HAP-1 (cell line): ENCODE measurements around the gene PTPN11.
"Not testable (repeated sequence)": the region's sequence is repeated elsewhere in the genome, so short reads cannot be mapped to it uniquely, and the experiment has no call there.

ENCODE experiments used
- DNase-seq, 2 experiments: peaks; one replicate each; pipeline ENCODE4 v3.0.0-alpha.2; 2016 to 2020; ENCODE audit warnings: low spot score in 2 of 2
- H3K27me3 ChIP-seq: fragments of 250-450 bp; sonication (Bioruptor Pico); 2 replicates; pipeline ENCODE4 v1.5.1; 2020; ENCODE audit warnings: low read depth, mild to moderate bottlenecking, moderate library complexity
- H3K36me3 ChIP-seq: fragments of 250-450 bp; sonication (Bioruptor Pico); replicated peaks from 2 replicates; pipeline ENCODE4 v1.5.1; 2020; ENCODE audit warnings: mild to moderate bottlenecking
- H3K4me1 ChIP-seq: fragments of 250-450 bp; sonication (Bioruptor Pico); 2 replicates; pipeline ENCODE4 v1.5.1; 2020; ENCODE audit warnings: mild to moderate bottlenecking
- H3K4me3 ChIP-seq: fragments of 250-450 bp; sonication (Bioruptor Pico); 2 replicates; pipeline ENCODE4 v1.5.1; 2020; ENCODE audit warnings: mild to moderate bottlenecking, moderate library complexity
- H3K9me3 ChIP-seq: fragments of 250-450 bp; sonication (Bioruptor Pico); 2 replicates; pipeline ENCODE4 v1.5.1; 2020; ENCODE audit warnings: mild to moderate bottlenecking, moderate library complexity
- in situ Hi-C: fragments of 300-500 bp; cut with MboI; formaldehyde crosslinking; loops from 3 replicates; pipeline ENCODE4 v1.14.3; 2020; ENCODE audit warnings: low sequenced_read_pairs, inconsistent platforms, mixed read lengths

The PTPN11 gene

GRCh38 chr12:112517730-112518364, 99.1 kb downstream of the PTPN11 start:
- Histone ChIP-seq H3K27me3 (no peaks in the 10 kb centered on the region), H3K36me3 (no peaks in the 10 kb centered on the region), H3K4me3 (no peak overlapping the region), H3K9me3 (no peaks in the 10 kb centered on the region; the same call in 1 of the 2 replicates), H3K4me1 (peaks cover 33% of the 10 kb centered on the region)
- in situ Hi-C loops: loop anchor here (5.0 kb wide), 1 partner anchor 84 kb away; no protein-coding TSS in a partner anchor
- no peak for DNase-seq

DNA sequence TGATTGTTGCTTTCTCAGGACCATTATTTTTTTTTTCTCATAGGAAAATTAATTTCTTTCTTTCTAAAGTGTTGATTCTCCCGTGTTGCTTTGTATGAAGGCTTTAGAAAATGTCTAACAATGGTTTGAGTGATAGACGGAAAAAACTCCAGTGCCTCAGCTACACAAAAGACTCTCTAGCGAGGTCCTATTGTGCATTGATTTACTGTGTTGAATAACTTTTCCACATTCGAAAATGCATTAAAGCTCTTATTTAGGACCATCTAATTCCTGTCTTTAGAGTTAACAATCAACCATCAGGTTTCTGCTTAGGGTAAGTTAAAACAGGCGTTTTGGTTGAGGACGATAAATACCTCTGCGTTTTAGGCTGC, 99.6 kb downstream of the PTPN11 start:
- Histone ChIP-seq H3K27me3 (no peaks in the 10 kb centered on the region), H3K9me3 (no peaks in the 10 kb centered on the region; the same call in 1 of the 2 replicates), H3K4me3 (no peak overlapping the region), H3K4me1 (peaks cover 28% of the 10 kb centered on the region), H3K36me3 (no peaks in the 10 kb centered on the region)
- peak in 1 of 2 experiments; percentile 93 for DNase-seq
- in situ Hi-C loops: loop anchor here (5.0 kb wide), 1 partner anchor 84 kb away; no protein-coding TSS in a partner anchor

DNA sequence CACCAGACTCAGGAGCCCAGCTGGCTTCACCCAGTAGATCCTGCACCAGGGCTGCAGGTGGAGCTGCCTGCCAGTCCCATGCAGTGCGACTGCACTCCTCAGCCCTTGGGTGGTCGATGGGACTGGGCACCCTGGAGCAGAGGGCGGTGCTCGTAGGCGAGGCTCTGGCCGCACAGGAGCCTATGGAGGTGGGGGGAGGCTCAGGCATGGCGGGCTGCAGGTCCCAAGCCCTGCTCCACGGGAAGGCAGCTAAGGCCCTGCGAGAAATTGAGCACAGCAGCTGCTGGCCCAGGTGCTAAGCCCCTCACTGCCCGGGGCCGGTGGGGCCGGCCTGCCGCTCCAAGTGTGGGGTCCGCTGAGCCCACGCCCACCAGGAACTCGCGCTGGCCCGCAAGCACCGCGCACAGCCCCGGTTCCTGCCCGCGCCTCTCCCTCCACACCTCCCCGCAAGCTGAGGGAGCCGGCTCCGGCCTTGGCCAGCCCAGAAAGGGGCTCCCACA, 101.1 kb downstream of the PTPN11 start:
- H3K36me3 ChIP-seq, H3K4me3 ChIP-seq, H3K9me3 ChIP-seq, H3K27me3 ChIP-seq, DNase-seq: not testable (repeated sequence)
- H3K4me1 ChIP-seq: peaks cover 21% of the 10 kb centered on the region
- in situ Hi-C loops: loop anchor here (5.0 kb wide), 1 partner anchor 82 kb away; no protein-coding TSS in a partner anchor

DNA sequence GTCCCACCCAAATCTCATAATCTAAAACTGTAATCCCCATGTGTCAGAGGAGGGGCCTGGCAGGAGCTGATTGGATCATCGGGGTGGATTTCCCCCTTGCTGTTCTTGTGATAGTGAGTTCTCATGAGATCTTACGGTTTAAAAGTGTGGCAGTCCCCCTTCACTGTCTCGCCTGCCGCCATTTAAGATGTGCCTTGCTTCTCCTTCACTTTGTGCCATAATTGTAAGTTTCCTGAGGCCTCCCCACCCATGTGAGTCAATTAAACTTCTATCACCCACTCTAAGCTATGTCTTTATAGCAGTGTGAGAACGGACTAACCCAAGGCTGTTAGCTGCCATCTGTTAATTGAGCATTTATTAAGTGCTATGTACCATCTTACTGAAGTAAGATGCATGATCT, 105.1 kb downstream of the PTPN11 start:
- no peak for DNase-seq
- Histone ChIP-seq H3K4me3 (no peak overlapping the region), H3K36me3 (no peaks in the 10 kb centered on the region), H3K4me1 (peaks cover 3% of the 10 kb centered on the region), H3K27me3 (no peaks in the 10 kb centered on the region), H3K9me3 (no peaks in the 10 kb centered on the region; the same call in 1 of the 2 replicates)
- in situ Hi-C loops: no loop called here

DNA sequence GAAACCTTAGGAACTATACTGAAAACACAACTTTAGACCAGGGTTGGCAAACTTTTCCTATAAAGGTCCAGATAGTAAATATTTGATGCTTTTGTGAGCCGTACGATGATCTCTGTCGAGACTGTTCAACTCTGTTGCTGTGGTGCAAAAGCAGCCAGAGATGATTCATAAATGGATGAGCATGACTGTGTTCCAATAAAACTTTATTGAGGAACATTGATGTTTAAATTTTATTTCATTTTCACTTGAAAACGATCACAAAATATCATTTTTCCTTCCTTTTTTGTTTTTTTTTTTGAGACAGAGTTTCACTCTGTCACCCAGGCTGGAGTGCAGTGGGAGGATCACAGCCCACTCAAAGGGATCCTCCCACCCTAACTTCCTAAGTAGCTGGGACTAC, 105.5 kb downstream of the PTPN11 start:
- H3K9me3 ChIP-seq: no peaks in the 10 kb centered on the region
- H3K4me3 ChIP-seq: no peak overlapping the region
- no peaks in the 10 kb centered on the region for H3K36me3 ChIP-seq
- in situ Hi-C loops: no loop called here
- H3K4me1 ChIP-seq: no peaks in the 10 kb centered on the region
- DNase-seq: no peak
- H3K27me3 ChIP-seq: no peaks in the 10 kb centered on the region

GRCh38 chr12:112524676-112525425, 106.1 kb downstream of the PTPN11 start:
- Histone ChIP-seq H3K4me1 (no peaks in the 10 kb centered on the region), H3K27me3 (no peaks in the 10 kb centered on the region), H3K4me3 (no peak overlapping the region), H3K36me3 (no peaks in the 10 kb centered on the region), H3K9me3 (no peaks in the 10 kb centered on the region)
- in situ Hi-C loops: no loop called here
- no peak for DNase-seq

GRCh38 chr12:112525426-112525809, 106.7 kb downstream of the PTPN11 start:
- Histone ChIP-seq H3K36me3 (no peaks in the 10 kb centered on the region), H3K4me1 (no peaks in the 10 kb centered on the region), H3K9me3 (no peaks in the 10 kb centered on the region), H3K27me3 (no peaks in the 10 kb centered on the region), H3K4me3 (no peak overlapping the region)
- no peak for DNase-seq
- in situ Hi-C loops: no loop called here

DNA sequence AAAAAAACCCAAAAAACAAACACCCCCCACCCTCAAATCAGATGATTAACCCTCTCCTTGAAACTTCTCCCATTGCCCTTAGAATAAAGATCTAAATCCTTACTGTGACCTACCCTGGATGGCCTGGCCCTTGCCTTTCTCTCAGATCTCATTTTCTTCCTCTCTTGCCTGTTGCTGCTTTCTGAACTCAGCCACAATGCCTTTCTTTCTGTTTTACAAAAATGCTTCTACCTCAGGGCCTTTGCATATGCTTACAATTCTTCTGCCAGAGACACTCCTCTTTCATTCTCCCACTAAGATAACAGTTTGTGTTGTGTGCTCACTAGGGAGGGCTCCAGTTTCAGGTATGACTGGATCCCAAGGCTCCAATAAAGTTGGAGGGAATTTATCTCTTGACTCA, 108.3 kb downstream of the PTPN11 start:
- Histone ChIP-seq H3K27me3 (no peaks in the 10 kb centered on the region), H3K36me3 (no peaks in the 10 kb centered on the region), H3K9me3 (no peaks in the 10 kb centered on the region), H3K4me3 (no peak overlapping the region), H3K4me1 (no peaks in the 10 kb centered on the region)
- in situ Hi-C loops: no loop called here
- DNase-seq: no peak

- Histone ChIP-seq H3K27me3 (no peaks in the 10 kb centered on the region), H3K4me1 (no peaks in the 10 kb centered on the region), H3K36me3 (no peaks in the 10 kb centered on the region), H3K9me3 (no peaks in the 10 kb centered on the region), H3K4me3 (no peak overlapping the region)
- DNase-seq: no peak
- in situ Hi-C loops: no loop called here
Measured at GRCh38 chr12:112527501-112527900, 108.8 kb downstream of the PTPN11 start.

DNA sequence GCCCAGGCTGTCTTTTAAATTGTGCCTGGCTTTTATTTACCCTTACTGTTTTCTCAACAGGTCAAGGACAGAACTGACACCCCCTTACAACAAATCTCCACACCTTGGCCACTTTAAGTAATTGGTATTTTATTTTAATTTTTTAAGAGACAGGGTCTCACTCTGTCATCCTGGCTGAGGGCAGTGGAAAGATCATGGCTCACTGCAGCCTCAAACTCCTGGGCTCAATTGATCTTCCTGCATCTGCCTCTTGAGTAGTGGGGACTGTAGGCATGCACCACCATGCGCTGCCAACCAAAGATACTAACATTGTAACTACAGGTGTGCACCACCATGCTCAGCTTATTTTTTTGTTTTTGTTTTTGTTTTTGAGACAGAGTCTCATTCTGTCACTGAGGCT, 109.8 kb downstream of the PTPN11 start:
- Histone ChIP-seq H3K36me3 (no peaks in the 10 kb centered on the region), H3K4me3 (no peak overlapping the region), H3K27me3 (no peaks in the 10 kb centered on the region), H3K4me1 (no peaks in the 10 kb centered on the region), H3K9me3 (no peaks in the 10 kb centered on the region)
- in situ Hi-C loops: no loop called here
- no peak for DNase-seq

GRCh38 chr12:112530941-112531340, 112.2 kb downstream of the PTPN11 start:
- Histone ChIP-seq H3K27me3 (no peaks in the 10 kb centered on the region), H3K9me3 (no peaks in the 10 kb centered on the region), H3K36me3 (no peaks in the 10 kb centered on the region), H3K4me3 (no peak overlapping the region), H3K4me1 (no peaks in the 10 kb centered on the region)
- in situ Hi-C loops: no loop called here
- DNase-seq: no peak

DNA sequence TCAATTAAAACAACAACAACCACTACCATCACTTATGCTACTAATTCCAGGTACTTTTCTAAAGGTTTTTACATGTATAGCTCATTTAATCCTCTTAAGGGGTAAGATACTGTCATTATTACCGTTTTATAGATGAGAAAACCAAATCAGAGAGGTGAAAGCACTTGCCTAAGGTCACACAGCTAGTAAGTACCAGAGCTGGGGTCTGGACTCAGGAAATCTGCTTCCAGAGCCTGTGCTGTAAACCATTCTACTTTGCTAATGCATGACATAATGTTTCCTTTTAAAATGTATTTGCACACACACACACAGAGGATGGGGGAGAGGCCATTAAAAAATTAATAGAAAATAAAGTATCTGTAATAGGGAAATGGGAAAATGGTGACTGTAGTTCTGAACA, 113.4 kb downstream of the PTPN11 start:
- Histone ChIP-seq H3K36me3 (no peaks in the 10 kb centered on the region), H3K4me1 (no peaks in the 10 kb centered on the region), H3K9me3 (no peaks in the 10 kb centered on the region), H3K4me3 (no peak overlapping the region), H3K27me3 (no peaks in the 10 kb centered on the region)
- DNase-seq: no peak
- in situ Hi-C loops: no loop called here

DNA sequence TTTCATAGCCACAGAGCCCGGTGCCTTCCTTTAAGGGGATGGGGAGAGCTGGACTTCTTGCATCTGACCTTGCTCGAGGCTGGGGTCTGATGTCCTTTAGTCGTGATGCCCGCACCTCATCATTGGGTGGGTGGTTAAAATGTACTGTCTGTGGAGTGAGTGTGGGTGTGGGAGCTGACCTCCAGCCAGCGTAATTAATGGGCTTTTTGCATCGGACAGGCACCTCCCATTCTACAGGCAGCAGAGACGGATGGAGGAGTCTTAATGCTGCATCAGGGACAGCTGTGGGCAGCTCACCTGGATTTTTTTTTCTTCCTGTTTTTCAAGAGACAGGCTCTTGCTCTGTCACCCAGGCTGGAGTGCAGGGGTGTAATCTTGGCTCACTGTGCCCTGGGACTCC, 114.8 kb downstream of the PTPN11 start:
- DNase-seq: no peak
- no peaks in the 10 kb centered on the region for H3K4me1 ChIP-seq
- no peaks in the 10 kb centered on the region for H3K9me3 ChIP-seq
- no peaks in the 10 kb centered on the region for H3K27me3 ChIP-seq
- H3K36me3 ChIP-seq: no peaks in the 10 kb centered on the region
- in situ Hi-C loops: no loop called here
- no peak overlapping the region for H3K4me3 ChIP-seq

- no peaks in the 10 kb centered on the region for H3K36me3 ChIP-seq
- no peaks in the 10 kb centered on the region for H3K9me3 ChIP-seq
- in situ Hi-C loops: no loop called here
- no peak overlapping the region for H3K4me3 ChIP-seq
- H3K27me3 ChIP-seq: no peaks in the 10 kb centered on the region
- no peaks in the 10 kb centered on the region for H3K4me1 ChIP-seq
- DNase-seq: no peak
Measured at GRCh38 chr12:112535017-112535416, 116.3 kb downstream of the PTPN11 start.
